Liver (tissue), 9 donors: ENCODE measurements around the gene PARD3. TPM values are rescaled to one million over a fixed set of nuclear protein-coding genes. Genes with fewer than 3 reads are reported as not detected.

Experiments
- DNase-seq: peaks from one replicate; pipeline ENCODE4 v3.0.0-alpha.2; 2017; ENCODE audit warnings: low spot score
- H3K27ac ChIP-seq, 2 donors: one replicate each; pipeline ENCODE4 v1.7.0; 2013; ENCODE audit warnings: inconsistent platforms in 2 of 2, low read length in 2 of 2, control low read depth in 1 of 2, low read depth in 1 of 2, mild to moderate bottlenecking in 1 of 2
- H3K27me3 ChIP-seq, 4 donors: one replicate each; pipeline versions ENCODE4 v1.6.1 to v1.7.0; 2013; ENCODE audit warnings: low read length in 3 of 4, inconsistent platforms in 1 of 4, mild to moderate bottlenecking in 1 of 4, moderate library complexity in 1 of 4; ENCODE audit not compliant: control insufficient read depth in 4 of 4, insufficient read depth in 4 of 4
- H3K36me3 ChIP-seq, 4 donors: one replicate each; pipeline versions ENCODE4 v1.6.1 to v1.7.0; 2013; ENCODE audit warnings: low read length in 3 of 4, mild to moderate bottlenecking in 3 of 4, low read depth in 1 of 4, moderate library complexity in 1 of 4; ENCODE audit not compliant: control insufficient read depth in 4 of 4, insufficient read depth in 3 of 4
- H3K4me1 ChIP-seq, 4 donors: one replicate each; pipeline versions ENCODE4 v1.6.1 to v1.7.0; 2013; ENCODE audit warnings: low read length in 3 of 4, mild to moderate bottlenecking in 3 of 4, moderate library complexity in 1 of 4; ENCODE audit not compliant: control insufficient read depth in 4 of 4, insufficient read depth in 4 of 4
- H3K4me3 ChIP-seq, 3 donors: one replicate each; pipeline versions ENCODE4 v1.6.1 to v1.7.0; 2013; ENCODE audit warnings: low read length in 3 of 3, control low read depth in 1 of 3, low read depth in 1 of 3, mild to moderate bottlenecking in 1 of 3
- H3K9ac ChIP-seq, 2 donors: one replicate each; pipeline ENCODE4 v1.7.0; 2013; ENCODE audit warnings: low read length in 2 of 2, mild to moderate bottlenecking in 2 of 2, moderate library complexity in 2 of 2, control low read depth in 1 of 2, low read depth in 1 of 2
- H3K9me3 ChIP-seq, 4 donors: one replicate each; pipeline versions ENCODE4 v1.6.1 to v1.7.0; 2013; ENCODE audit warnings: low read length in 3 of 4; ENCODE audit not compliant: control insufficient read depth in 4 of 4
- EGR1 ChIP-seq, 2 donors: IDR thresholded peaks; 2 replicates each; pipeline ENCODE4 v1.6.1; 2016 to 2018; ENCODE audit warnings: antibody characterized with exemption in 2 of 2, low read depth in 2 of 2
- FOXA1 ChIP-seq: IDR thresholded peaks from 2 replicates; pipeline ENCODE4 v1.6.1; 2016; ENCODE audit warnings: antibody characterized with exemption
- FOXA2 ChIP-seq: IDR thresholded peaks from 2 replicates; pipeline ENCODE4 v1.6.1; 2016; ENCODE audit warnings: antibody characterized with exemption
- GABPA ChIP-seq, 2 donors: IDR thresholded peaks in 1 of 2; conservative IDR thresholded peaks in 1 of 2; 2 replicates each; pipeline ENCODE4 v1.6.1; 2016; ENCODE audit warnings: antibody characterized with exemption in 2 of 2, mild to moderate bottlenecking in 1 of 2, moderate library complexity in 1 of 2
- HNF4A ChIP-seq, 2 donors: conservative IDR thresholded peaks; 2 replicates each; pipeline ENCODE4 v1.6.1; 2016; ENCODE audit warnings: antibody characterized with exemption in 2 of 2, mild to moderate bottlenecking in 2 of 2
- HNF4G ChIP-seq: IDR thresholded peaks from 2 replicates; pipeline ENCODE4 v1.6.1; 2016; ENCODE audit warnings: antibody characterized with exemption
- JUND ChIP-seq, 2 donors: IDR thresholded peaks; 2 replicates each; pipeline ENCODE4 v1.6.1; 2016; ENCODE audit warnings: antibody characterized with exemption in 2 of 2
- NR2F2 ChIP-seq: IDR thresholded peaks from 2 replicates; pipeline ENCODE4 v1.6.1; 2016; ENCODE audit warnings: antibody characterized with exemption
- RAD21 ChIP-seq, 2 donors: IDR thresholded peaks; 2 replicates each; pipeline ENCODE4 v1.6.1; 2016; ENCODE audit warnings: antibody characterized with exemption in 2 of 2, mild to moderate bottlenecking in 2 of 2
- RXRA ChIP-seq, 2 donors: IDR thresholded peaks; 2 replicates each; pipeline ENCODE4 v1.6.1; 2017 to 2018; ENCODE audit warnings: antibody characterized with exemption in 2 of 2, mild to moderate bottlenecking in 1 of 2
- SP1 ChIP-seq: IDR thresholded peaks from 2 replicates; pipeline ENCODE4 v1.6.1; 2018; ENCODE audit warnings: antibody characterized with exemption, mild to moderate bottlenecking
- TAF1 ChIP-seq: conservative IDR thresholded peaks from 2 replicates; pipeline ENCODE4 v1.6.1; 2016; ENCODE audit warnings: antibody characterized with exemption, mild to moderate bottlenecking
- YY1 ChIP-seq: IDR thresholded peaks from 2 replicates; pipeline ENCODE4 v1.6.1; 2016; ENCODE audit warnings: antibody characterized with exemption, mild to moderate bottlenecking
- ZBTB33 ChIP-seq: IDR thresholded peaks from 2 replicates; pipeline ENCODE4 v1.6.1; 2016; ENCODE audit warnings: antibody characterized with exemption
- WGBS: extraction: QIAGEN DNeasy Blood & Tissue Kit; methylation state at CpG from one replicate; pipeline ENCODE4 v1.1.7; 2013; 5-methylcytosine and 5-hydroxymethylcytosine counted together
- polyA plus RNA-seq, 2 donors: library from polyadenylated mRNA; stranded (reverse) in 1 of 2; unstranded in 1 of 2; fragments of 200-250 nt in 1 of 2; fragments of >200 nt in 1 of 2; fragmentation: Nextera tagmentation in 1 of 2; extraction: Ambion mirVana in 1 of 2; gene quantifications; one replicate each; pipeline versions ENCODE4 v1.2.1 to v1.2.3, GENCODE V29; 2013 to 2015
- total RNA-seq, 2 donors: library from RNA; depleted of rRNA; stranded (reverse); fragments of >200 nt; gene quantifications; one replicate each; pipeline ENCODE4 v1.2.3, GENCODE V29; 2014
- TF ChIP-seq, protein P1 (sequence below): IDR thresholded peaks from 2 replicates; pipeline ENCODE4 v1.6.1; 2016; ENCODE audit warnings: antibody characterized with exemption
- TF ChIP-seq, protein P2 (sequence below): fragments of 150-350 bp; IDR thresholded peaks from 2 replicates; pipeline ENCODE4 v1.5.1; 2017; ENCODE audit warnings: improper control_type of control experiment, low read depth, low read length; ENCODE audit not compliant: missing input control
- TF ChIP-seq, protein P3 (sequence below): IDR thresholded peaks from 2 replicates; pipeline ENCODE4 v1.6.1; 2016; ENCODE audit warnings: antibody characterized with exemption
- donor health status: healthy.
- donor health status: healthy.
- donor health status: healthy.
- donor health status: healthy.
- donor health status: healthy.

Gene PARD3
- total and polyA plus RNA-seq, 4 donors = 12.3 to 43.8 (median 13.5) TPM

DNA sequence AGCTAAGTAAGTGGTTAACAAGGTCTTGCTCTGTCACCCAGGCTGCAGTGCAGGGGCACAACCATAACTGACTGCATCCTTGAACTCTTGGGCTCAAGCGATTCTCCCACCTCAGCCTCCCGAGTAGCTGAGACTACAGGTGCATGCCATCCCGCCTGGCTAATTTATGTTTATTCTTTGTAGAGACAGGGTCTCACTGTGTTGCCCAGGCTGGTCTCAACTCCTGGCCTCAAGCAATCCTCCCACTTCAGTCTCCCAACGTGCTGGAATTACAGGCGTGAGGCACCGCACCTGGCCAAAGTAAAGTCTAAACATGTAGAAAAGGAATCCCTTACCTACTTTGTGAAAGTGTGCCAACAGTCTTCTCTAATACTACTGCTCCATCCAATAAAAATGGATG, 17.9 kb downstream of the PARD3 start:
- TF ChIP-seq ZBTB33 = no peak
- TF ChIP-seq GABPA (IDR thresholded peaks at IDR 0.05 in 1 of 2, conservative IDR thresholded peaks at IDR 0.05 in 1 of 2) = no peak
- 95% methylated on average over 6 of the region's 6 CpGs for WGBS
- Histone ChIP-seq H3K9ac (no peak overlapping the region), H3K9me3 (no peaks in the 10 kb centered on the region), H3K4me1 (peaks cover 0 to 22% (median 12%) of the 10 kb centered on the region in 4 donors), H3K4me3 (no peak overlapping the region), H3K27me3 (no peaks in the 10 kb centered on the region), H3K27ac (no peak overlapping the region), H3K36me3 (peaks cover 0 to 2% (median 0%) of the 10 kb centered on the region in 4 donors)
- no peak for DNase-seq

DNA sequence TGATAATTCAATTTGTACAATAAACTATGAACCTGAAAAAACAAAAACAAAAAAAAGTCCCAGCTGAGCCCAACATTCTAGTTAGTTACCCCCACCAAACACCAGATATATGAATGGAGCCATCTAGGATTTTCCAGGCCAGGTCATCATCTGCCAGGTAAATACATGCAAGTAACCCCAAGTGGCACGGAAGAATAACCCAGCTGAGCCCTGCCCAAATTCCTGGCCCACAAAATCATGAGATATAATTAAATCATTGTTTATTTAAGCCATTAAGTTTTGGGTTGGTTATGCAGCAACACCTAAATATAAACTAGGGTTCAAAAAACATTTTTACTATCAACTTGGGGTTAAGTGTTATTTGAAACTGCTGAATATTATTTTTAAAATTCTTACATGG, 19.0 kb downstream of the PARD3 start:
- TF ChIP-seq, protein P1, sequence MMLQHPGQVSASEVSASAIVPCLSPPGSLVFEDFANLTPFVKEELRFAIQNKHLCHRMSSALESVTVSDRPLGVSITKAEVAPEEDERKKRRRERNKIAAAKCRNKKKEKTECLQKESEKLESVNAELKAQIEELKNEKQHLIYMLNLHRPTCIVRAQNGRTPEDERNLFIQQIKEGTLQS = no peak
- Histone ChIP-seq H3K9ac (no peak overlapping the region), H3K4me1 (peaks cover 0 to 19% (median 8%) of the 10 kb centered on the region in 4 donors), H3K9me3 (no peaks in the 10 kb centered on the region), H3K27ac (no peak overlapping the region), H3K27me3 (no peaks in the 10 kb centered on the region), H3K36me3 (peaks cover 0 to 2% (median 0%) of the 10 kb centered on the region in 4 donors), H3K4me3 (no peak overlapping the region)
- no peak for DNase-seq
- 92% methylated on average over 1 of the region's 1 CpG for WGBS

DNA sequence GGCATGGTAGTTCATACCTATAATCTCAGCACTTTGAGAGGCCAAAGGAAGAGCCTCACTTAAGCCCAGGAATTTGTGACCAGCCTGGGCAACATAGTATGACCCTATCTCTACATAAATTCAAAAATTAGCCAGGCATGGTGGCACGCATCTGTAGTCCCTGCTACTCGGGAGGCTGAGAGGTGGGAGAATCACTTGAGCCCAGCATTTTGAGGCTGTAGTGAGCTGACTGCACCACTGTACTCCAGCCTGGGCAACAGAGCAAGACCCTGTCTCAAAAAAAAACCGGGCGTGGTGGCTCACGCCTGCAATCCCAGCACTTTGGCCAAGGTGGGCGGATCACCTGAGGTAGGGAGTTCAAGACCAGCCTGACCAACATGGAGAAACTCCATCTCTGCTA, 19.8 kb downstream of the PARD3 start:
- Histone ChIP-seq H3K27ac (no peak overlapping the region), H3K9ac (no peak overlapping the region), H3K4me3 (no peak overlapping the region), H3K4me1 (peaks cover under 1 to 18% (median 7%) of the 10 kb centered on the region in 4 donors), H3K9me3 (no peaks in the 10 kb centered on the region), H3K27me3 (no peaks in the 10 kb centered on the region), H3K36me3 (peaks cover 0 to 2% (median 0%) of the 10 kb centered on the region in 4 donors)
- DNase-seq = no peak
- TF ChIP-seq, protein P1 = no peak
- TF ChIP-seq YY1 (no peak), JUND (IDR thresholded peaks at IDR 0.05) (no peak), FOXA1 (no peak), HNF4G (no peak)
- TF ChIP-seq, protein P2, sequence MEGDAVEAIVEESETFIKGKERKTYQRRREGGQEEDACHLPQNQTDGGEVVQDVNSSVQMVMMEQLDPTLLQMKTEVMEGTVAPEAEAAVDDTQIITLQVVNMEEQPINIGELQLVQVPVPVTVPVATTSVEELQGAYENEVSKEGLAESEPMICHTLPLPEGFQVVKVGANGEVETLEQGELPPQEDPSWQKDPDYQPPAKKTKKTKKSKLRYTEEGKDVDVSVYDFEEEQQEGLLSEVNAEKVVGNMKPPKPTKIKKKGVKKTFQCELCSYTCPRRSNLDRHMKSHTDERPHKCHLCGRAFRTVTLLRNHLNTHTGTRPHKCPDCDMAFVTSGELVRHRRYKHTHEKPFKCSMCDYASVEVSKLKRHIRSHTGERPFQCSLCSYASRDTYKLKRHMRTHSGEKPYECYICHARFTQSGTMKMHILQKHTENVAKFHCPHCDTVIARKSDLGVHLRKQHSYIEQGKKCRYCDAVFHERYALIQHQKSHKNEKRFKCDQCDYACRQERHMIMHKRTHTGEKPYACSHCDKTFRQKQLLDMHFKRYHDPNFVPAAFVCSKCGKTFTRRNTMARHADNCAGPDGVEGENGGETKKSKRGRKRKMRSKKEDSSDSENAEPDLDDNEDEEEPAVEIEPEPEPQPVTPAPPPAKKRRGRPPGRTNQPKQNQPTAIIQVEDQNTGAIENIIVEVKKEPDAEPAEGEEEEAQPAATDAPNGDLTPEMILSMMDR = no peak
- WGBS = 96% methylated on average over 6 of the region's 6 CpGs

DNA sequence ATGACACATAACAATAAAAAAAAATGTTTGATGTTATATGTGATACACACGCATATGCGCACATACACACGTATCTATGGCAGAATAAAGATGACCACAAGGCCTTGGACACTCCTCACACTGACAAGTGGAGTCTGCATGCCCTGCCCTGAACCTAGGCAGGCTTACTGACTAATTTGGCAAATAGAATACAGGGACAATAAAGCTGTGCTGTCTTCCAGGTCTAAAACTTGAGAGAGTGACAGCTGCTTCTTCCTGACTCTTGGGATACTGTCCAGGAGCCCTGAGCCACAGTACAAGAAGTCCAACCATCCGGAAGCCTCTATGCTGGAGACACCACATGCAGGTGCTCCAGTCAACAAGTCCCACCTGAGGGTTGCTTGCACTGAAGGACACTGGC, 20.3 kb downstream of the PARD3 start:
- DNase-seq = no peak
- H3K27ac ChIP-seq = no peak overlapping the region
- H3K4me1 ChIP-seq = peaks cover 2 to 18% (median 12%) of the 10 kb centered on the region in 4 donors
- no peak overlapping the region for H3K4me3 ChIP-seq
- no peaks in the 10 kb centered on the region for H3K27me3 ChIP-seq
- H3K9ac ChIP-seq = no peak overlapping the region
- 95% methylated on average over 4 of the region's 4 CpGs for WGBS
- H3K9me3 ChIP-seq = no peaks in the 10 kb centered on the region
- H3K36me3 ChIP-seq = peaks cover 0 to 2% (median 0%) of the 10 kb centered on the region in 4 donors
- TF ChIP-seq TAF1 = no peak
- no peak for TF ChIP-seq SP1
- TF ChIP-seq, protein P2 = no peak
- TF ChIP-seq, protein P1 = no peak
- TF ChIP-seq EGR1 (IDR thresholded peaks at IDR 0.05; ENCODE audit: low read depth in 2 of 2) = no peak
- TF ChIP-seq HNF4A (conservative IDR thresholded peaks at IDR 0.05) = no peak
- no peak for TF ChIP-seq NR2F2
- no peak for TF ChIP-seq FOXA1
- no peak for TF ChIP-seq RXRA (IDR thresholded peaks at IDR 0.05)
- TF ChIP-seq FOXA2 = no peak
- no peak for TF ChIP-seq RAD21 (IDR thresholded peaks at IDR 0.05)
- no peak for TF ChIP-seq YY1
- TF ChIP-seq, protein P3, sequence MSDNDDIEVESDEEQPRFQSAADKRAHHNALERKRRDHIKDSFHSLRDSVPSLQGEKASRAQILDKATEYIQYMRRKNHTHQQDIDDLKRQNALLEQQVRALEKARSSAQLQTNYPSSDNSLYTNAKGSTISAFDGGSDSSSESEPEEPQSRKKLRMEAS = no peak
- TF ChIP-seq JUND (IDR thresholded peaks at IDR 0.05) = no peak
